ENCODE results near the gene MALAT1.
"Not testable (repeated sequence)": the region's sequence is repeated elsewhere in the genome, so short reads cannot be mapped to it uniquely, and the experiment has no call there.

Gene MALAT1

DNA sequence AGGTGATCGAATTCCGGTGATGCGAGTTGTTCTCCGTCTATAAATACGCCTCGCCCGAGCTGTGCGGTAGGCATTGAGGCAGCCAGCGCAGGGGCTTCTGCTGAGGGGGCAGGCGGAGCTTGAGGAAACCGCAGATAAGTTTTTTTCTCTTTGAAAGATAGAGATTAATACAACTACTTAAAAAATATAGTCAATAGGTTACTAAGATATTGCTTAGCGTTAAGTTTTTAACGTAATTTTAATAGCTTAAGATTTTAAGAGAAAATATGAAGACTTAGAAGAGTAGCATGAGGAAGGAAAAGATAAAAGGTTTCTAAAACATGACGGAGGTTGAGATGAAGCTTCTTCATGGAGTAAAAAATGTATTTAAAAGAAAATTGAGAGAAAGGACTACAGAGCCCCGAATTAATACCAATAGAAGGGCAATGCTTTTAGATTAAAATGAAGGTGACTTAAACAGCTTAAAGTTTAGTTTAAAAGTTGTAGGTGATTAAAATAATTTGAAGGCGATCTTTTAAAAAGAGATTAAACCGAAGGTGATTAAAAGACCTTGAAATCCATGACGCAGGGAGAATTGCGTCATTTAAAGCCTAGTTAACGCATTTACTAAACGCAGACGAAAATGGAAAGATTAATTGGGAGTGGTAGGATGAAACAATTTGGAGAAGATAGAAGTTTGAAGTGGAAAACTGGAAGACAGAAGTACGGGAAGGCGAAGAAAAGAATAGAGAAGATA, at the start of gene MALAT1:
TSS of gene MALAT1 (plus strand) at position 69 of the 736 bp plus-strand sequence.
- peak; percentile 93 for DNase-seq (ENCODE audit: low read depth)

DNA sequence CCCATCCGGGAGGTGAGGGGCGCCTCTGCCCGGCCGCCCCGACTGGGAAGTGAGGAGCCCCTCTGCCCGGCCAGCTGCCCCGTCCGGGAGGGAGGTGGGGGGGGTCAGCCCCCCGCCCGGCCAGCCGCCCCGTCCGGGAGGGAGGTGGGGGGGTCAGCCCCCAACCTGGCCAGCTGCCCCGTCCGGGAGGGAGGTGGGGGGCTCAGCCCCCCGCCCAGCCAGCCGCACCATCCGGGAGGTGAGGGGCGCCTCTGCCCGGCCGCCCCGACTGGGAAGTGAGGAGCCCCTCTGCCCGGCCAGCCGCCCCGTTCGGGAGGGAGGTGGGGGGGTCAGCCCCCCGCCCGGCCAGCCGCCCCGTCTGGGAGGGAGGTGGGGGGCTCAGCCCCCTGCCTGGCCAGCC, 47.5 kb upstream of the MALAT1 start:
- not testable (repeated sequence) for DNase-seq (ENCODE audit: low read depth)

DNA sequence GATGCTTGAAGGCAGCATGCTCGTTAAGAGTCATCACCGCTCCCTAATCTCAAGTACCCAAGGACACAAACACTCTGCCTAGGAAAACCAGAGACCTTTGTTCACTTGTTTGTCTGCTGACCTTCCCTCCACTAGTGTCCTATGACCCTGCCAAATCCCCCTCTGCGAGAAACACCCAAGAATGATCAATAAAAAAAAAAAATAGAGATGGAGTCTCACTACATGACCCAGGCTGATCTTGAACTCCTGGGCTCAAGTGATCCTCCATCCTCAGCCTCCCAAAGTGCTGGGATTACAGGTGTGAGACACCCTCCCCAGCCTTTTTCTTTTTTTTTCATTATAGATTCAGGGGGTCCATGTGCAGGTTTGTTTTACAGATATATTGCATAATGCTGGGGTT, 46.6 kb upstream of the MALAT1 start:
- DNase-seq (ENCODE audit: low read depth): not testable (repeated sequence)

DNA sequence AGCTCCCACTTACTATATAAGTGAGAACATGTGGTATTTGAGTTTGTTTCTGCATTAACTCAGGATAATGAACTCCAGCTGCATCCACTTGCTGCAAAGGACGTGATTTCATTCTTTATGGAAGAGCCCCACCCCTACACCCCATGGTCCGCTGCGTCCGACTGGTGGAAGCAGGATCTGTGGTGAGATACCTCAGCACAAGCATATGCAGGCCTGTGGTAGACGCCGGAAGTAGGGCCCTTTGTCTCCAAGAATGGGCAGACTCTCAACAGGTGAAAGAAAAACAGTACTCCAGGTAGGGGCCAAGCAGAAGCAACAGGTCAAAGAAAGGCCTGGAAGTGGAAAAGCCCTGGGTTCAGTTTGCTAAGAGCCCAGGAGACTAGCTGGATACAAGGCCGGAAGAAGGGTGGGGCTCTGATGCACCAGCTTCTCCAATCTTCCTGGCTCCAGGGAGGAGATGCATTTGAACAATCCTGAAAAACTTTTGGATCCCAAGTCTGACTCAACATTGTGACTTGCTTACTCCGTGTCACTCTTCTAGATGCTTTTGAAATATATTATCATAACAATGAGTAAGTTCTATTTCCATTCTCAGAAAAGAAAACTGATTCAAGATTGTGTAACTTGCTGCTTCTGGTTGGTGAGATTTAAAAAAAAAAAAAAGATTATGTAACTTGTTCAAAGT, 45.9 kb upstream of the MALAT1 start:
- DNase-seq (ENCODE audit: low read depth): peak; percentile 95

DNA sequence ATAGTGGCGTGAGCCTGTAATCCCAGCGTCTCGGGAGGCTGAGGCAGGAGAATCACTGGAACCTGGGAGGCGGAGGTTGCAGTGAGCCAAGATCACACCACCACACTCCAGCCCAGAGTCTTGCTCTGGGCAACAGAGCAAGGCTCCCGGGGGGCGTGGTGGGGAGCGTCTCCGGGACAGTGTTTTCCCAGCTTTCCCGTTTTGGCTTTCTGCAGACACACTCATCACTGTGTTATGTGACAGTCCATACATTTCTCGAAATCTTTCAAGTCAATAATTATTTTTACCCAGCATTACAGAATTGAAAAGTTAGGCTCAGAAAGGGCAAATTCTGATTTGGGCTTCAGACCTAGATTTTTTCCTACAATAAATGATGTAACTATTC, 44.5 kb upstream of the MALAT1 start:
- DNase-seq (ENCODE audit: low read depth): peak; percentile 40

DNA sequence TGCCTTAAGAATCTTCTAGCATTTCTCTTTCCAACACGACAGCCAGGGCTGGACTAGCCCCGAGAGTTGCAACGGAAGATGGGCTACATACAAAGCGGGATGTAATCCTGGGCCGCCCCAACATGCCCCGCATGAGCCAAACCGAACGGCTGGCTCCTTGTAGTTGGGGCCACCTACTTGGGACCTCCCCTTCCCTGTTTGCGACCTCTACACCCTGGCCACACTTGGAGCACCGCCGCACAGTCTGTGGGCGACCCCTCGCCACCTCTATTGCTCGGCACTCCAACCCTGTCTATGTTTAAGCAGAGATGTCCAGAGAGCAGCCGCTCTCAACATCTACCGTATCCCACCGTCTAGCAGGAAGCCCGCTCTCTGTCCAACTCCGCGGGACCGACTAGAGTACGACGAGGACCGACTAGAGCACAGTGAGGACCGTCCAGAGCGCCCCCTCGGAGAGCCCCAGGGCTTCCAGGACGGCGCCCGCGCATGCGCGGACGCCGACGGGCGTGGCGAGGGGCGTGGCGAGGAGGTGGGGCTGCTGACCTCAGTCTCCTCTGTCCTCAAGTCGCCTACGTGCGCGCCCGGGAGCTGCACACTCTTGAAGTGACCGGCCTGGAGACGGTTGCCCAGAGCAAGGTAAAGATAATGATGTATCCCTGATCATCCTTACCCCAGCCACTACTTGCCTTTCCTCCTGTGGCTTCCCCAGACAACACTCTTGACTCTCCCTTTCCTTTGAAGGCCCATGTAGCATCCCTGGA, 44.0 kb upstream of the MALAT1 start:
- peak; percentile 69 for DNase-seq (ENCODE audit: low read depth)

DNA sequence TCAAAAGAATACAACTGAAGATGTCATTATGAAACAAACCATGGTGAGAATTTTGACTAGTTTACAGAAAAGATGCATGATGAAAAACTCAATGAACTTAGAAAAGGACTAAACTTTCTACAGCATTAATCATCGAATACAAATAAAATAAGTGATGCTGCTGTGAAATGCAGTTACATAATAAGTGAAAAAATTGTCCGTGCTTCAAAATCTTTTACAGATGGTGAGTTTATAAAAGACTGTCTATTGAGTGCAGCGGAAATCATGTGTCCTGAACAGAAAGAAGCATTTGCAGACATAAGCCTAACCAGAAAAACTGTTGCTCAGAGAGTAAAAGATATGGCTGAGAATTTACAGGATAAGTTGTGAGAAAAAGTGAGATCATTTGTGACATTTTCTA, 42.4 kb upstream of the MALAT1 start:
- no peak for DNase-seq (ENCODE audit: low read depth)

DNA sequence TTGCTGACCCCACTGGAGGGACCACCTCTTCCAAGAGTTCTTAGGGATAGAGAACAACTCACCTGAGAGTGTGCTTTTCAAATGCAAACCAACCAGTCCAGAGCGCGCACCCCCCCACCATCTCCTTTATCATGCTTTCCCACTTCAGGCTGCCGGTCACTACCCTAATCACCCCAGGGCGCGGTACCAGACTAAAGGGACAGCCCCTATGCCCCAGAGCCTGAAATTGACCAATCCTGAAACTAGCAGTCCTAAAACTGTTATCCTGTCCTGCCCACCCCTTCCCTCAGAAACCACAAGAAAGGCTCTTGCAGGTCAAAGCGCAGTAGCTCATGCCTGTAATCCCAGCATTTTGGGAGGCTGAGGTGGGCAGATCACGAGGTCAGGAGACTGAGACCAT, 39.3 kb upstream of the MALAT1 start:
- DNase-seq (ENCODE audit: low read depth): no peak

DNA sequence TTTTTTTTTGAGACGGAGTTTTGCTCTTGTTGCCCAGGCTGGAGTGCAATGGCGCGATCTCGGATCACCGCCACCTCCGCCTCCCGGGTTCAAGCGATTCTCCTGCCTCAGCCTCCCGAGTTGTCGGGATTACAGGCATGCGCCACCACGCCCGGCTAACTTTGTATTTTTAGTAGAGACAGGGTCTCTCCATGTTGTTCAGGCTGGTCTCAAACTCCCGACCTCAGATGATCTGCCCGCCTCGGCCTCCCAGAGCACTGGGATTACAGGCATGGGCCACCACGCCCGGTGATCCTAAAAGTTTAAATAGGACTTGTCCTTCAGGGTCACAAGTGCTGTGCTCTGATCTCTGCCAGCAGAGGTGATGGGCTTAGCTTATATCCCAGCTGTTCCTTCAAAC, 33.4 kb upstream of the MALAT1 start:
- not testable (repeated sequence) for DNase-seq (ENCODE audit: low read depth)

DNA sequence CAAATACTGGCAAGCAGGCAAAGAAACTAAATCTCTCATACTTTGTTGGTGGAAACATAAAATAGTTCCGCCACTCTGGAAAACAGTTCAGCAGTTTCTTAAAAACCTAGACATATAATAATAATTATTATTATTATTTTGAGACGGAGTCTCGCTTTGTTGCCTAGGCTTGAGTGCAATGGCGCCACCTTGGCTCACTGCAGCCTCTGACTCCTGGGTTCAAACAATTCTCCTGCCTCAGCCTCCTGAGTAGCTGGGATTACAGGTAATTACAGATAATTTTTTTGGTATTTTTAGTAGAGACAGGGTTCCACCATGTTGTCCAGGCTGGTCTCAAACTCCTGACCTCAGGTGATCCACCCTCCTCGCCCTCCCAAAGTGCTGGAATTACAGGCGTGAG, 31.5 kb upstream of the MALAT1 start:
- DNase-seq (ENCODE audit: low read depth): not testable (repeated sequence)

DNA sequence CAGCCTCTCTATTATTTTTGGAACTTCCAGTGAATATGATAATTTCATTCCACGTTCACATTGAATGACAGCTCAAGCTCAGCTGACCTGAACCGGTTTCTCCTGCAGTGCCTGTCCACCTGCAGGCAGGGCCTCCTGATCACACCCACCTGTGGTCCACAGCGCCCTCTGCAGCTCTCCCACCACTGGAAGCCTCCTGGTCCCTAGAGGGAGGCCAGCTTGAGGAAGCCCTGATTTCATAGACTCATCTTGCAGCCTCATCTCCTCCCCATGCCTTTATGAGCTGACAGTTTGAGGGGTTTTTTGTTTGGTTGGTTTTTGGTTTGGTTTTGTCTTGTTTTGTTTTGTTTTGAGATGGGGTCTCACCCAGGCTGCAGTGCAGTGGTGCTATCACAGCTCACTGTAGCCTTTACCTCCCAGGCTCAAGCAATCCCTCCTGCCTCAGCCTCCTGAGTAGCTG, 29.9 kb upstream of the MALAT1 start:
- DNase-seq (ENCODE audit: low read depth): no peak

DNA sequence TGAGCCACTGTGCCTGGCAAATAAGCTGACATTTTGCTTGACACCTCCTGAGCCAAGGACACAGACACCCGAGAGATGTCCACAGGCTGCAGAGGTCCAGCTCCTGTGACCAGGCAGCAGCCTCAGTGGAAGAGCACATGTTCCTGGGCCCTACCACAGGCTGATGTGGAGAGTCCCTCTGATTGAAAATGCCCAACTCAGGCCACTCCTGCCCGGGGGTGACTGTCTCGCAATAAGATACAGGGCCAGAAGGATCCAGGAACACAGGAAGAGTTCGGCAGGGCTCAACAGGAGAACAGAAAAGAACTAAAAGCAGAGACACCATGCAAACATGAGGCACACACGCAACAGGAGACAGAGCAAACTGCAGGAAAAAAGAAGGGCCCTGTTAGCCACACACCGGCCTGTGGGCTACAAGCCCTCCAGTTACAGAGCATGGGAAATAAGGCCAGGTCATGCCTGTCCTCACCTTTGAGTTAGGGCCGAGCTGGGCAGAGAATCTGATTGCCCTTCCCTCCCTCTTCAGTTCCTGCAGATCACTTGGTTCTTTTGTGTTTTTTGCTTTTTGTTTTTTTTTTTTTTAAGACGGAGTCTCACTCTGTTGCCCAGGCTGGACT, 28.3 kb upstream of the MALAT1 start:
- DNase-seq (ENCODE audit: low read depth): no peak

DNA sequence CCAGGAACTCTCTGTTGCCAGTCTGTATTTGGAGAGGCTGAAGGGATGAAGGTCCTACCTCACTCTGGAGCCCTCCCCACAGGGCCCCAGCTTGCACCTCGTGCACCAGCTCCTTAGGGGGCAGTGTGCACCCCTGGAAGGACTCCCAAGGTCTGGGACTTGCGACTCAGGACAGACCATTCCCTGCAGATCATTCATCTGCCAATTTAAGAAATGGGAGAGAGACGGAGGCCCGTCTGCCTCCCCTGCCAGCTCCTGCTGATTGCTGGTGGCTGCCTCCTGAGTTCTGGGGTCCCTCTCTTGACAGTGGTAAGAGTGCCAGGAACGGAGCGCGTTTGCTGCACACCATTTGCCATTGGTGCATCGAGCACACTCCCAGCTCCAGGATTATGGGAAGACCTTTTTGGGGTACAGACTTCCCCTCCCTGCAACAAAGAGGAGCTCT, 27.4 kb upstream of the MALAT1 start:
- no peak for DNase-seq (ENCODE audit: low read depth)

DNA sequence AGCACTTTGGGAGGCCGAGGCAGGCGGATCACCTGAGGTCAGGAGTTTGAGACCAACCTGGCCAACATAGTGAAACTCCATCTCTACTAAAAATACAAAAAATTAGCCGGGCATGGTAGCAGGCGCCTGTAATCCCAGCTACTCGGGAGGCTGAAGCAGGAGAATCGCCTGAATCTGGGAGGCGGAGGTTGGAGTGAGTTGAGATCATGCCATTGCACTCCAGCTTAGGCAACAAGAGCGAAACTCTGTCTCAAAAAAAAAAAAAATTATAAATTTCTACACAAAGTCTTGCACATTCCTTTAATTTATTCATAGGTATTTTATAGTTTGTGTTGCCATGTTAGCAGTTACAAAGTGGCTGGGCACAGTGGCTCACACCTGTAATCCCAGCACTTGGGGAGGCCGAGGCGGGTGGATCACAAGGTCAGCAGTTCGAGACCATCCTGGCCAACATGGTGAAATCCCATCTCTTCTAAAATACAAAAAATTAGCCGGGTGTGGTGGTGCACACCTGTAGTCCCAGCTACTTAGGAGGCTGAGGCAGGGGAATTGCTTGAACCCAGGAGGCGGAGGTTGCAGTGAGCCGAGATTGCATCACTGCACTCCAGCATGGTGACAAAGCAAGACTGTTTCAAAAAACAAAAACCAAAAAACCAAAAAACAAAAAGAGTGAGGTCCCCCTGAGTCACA, 26.1 kb upstream of the MALAT1 start:
- not testable (repeated sequence) for DNase-seq (ENCODE audit: low read depth)

DNA sequence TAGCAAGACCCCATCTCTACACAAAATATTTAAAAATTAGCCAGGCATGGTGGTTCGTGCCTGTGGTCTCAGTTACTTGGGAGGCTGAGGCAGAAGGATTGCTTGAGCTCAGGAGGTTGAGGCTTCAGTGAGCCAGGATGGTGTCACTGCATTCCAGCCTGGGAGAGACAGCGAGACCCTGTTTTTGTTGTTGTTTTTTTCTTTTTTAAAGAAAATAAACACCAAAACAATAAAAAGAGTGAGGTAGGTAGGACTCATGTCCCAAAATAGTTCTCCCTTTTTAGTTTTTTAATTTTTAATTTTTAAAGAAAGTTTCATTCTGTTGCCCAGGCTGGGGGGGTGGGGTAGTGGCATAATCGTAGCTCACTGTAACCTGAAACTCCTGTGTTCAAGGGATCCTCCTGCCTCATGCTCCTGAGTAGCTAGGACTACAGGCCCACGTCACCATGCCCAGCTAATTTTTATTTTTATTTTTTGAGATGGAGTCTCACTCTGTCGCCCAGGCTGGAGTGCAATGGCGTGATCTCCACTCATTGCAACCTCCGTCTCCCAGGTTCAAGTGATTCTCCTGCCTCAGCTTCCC, 25.5 kb upstream of the MALAT1 start:
- DNase-seq (ENCODE audit: low read depth): no peak

DNA sequence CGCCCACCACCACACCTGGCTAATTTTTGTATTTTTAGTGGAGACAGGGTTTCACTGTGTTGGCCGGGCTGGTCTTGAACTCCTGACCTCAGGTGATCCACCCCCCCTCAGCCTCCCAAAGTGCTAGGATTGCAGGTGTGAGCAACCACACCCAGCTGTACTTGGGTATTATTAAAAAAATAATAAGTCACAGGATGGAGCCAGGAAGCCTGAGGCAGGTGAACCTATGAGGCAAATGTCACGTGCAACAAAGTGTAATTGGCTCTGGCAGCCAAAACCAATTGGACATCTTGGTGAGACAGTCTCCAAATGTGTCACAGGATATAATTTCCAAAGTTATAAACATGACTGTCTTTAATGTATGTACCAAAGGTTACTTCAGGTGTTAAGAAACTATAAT, 24.0 kb upstream of the MALAT1 start:
- DNase-seq (ENCODE audit: low read depth): no peak

DNA sequence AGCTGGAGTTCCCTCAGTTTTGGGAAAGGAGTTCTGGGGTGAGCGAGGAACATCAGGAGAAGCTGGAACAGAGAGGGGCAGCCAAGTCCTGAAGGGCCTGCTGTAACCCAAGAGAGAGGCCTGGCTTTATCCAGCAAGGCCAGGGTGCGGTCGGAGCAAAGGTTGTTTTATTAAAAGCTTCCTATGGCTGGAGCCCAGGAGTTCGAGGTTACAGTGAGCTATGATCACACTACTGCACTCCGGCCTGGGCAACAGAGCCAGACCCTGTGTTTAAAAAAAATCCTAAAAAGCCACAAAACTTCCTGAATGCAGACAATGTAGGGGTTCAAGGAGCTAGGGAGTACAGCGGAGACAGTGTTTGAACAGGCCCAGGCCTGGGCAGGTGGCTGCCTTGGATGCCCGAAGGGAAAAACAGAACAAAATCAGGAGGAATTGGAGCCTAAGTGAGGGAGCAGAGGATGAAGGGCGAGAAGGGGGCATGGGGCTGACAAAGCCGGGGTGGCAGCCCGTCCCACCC, 22.2 kb upstream of the MALAT1 start:
- DNase-seq (ENCODE audit: low read depth): peak; percentile 31

DNA sequence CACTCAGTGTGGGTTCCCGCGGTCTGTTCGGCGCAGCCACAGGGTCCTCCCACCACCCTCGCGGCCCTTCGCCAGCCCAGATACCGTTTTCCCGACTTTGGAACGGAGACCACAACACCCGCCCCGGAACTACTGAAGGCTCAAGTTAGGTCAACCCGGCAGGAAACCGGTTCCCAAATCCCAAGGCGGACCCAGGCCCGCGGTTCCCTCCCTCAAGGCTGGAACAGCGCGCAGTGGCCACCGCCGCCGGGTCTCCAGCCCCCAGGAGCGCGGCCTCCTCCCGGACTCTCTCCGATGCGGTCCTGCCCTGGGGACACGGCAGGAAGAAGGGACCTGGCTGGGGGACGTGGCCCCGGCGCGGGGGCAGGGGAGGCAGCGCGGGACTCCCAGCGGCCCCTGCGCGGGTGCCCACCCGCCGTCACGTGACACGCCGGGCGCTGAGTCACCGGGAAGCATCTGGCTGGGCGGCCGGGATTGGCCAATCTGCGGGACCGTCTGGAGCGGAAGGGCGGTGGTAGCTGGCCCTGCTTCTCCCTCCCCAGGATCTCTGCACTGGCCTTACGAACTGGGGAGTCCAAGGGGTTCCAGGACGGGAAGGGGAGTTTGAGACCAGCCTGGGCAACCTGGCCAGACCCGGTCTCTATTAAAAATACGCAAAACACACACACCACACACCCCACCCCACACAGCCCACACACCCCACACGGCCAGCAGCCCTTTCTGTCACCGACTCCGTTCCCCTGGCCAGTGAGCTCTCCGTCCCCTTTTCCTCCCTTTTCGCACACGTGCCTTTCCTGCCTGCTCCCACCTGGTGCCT, 21.5 kb upstream of the MALAT1 start:
- peak; percentile 90 for DNase-seq (ENCODE audit: low read depth)

DNA sequence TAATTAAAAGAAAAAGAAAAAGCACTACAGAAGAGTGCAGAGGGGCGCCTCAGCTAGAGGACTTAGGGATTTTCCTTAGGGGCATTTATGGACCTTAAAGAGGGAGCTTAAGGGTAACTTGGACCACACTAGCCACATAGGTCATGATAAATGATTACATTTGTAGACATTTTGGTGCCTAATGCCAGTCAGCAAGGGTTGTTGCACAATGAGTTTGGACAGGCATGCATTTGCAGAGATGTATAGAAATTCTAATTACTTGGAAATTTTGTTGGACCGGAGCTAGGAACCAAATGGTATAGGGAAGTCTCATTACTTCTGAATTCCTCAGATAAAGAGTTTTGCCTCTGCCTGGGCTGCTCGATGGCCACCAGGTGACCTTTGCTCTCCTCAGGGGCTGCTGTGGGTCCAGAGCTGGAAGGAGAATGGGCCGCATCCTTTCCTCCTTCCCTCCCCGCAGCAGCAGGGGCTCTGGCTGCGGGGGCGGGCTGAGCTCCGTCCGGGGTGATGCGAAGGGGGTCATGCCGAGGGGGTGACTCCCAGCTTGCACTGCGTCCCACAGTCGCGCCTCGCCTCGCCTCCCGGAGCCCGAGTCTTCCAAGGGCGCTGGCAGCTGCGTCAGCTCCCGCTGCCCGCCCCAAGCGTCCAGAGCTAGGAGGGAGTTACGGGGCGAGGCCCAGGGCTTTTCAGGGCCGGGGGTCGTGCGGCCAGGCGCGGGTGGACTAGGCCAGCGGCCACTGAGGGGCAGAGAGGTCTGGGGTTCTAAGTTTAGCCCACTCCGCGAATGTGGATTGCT, 20.3 kb upstream of the MALAT1 start:
- DNase-seq (ENCODE audit: low read depth): peak; percentile 41
